Measurements from ENCODE around the gene FAM53C.
"Not testable (repeated sequence)": the region's sequence is repeated elsewhere in the genome, so short reads cannot be mapped to it uniquely, and the experiment has no call there.

Gene FAM53C

DNA sequence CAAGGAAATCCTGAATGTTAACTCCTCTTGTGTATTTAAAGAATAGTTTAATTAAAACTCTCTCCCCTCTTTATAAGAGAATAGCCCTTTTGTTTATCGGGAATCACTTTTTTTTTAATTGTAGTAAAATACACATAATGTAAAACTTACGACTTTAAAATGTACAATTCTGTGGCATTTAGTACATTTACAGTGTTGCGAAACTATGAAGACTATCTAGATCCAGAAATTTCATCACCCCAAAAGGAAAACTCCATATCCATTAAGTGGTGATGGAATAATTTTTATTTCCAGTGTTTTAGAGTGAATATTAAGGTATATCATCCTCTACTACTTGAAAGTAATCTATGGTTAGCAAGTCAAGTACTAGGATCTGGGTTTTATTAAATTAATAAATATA lies 51.3 kb downstream of the FAM53C start:
- in situ Hi-C loops (cut with HindIII; ENCODE audit: low sequenced_read_pairs): no loop called here

GRCh38 chr5:138389911-138390310 lies 51.8 kb downstream of the FAM53C start:
- in situ Hi-C loops (cut with HindIII; ENCODE audit: low sequenced_read_pairs): not testable (repeated sequence)

DNA sequence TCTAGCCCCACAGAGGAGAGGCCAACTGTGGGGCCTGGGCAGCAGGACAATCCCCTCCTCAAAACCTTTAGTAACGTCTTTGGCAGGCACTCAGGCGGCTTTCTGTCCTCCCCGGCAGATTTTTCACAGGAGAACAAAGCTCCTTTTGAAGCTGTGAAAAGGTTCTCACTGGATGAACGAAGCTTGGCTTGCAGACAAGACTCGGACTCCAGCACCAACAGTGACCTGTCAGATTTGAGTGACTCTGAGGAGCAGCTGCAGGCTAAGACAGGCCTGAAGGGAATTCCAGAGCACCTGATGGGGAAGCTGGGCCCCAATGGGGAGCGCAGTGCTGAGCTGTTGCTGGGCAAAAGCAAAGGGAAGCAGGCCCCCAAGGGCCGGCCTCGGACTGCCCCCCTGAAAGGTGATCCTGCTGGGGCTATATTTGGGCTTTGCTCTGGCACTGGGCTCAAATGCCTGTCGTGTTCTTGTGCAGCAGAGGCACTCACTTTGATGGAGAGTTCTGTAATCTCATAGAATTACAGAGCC lies 53.9 kb downstream of the FAM53C start:
- in situ Hi-C loops (cut with HindIII; ENCODE audit: low sequenced_read_pairs): no loop called here

All from DLD1 (cell line).